Amygdala (tissue), 56 donors: ENCODE measurements around the gene CAMSAP2.

Experiments
- DNase-seq, 56 donors: peaks; one replicate each; lab custom pipeline; 2025; lab: John Stamatoyannopoulos, UW

The CAMSAP2 gene

GRCh38 chr1:200838676-200839445 lies 100.2 kb downstream of the CAMSAP2 start:
- no peak for DNase-seq

DNA sequence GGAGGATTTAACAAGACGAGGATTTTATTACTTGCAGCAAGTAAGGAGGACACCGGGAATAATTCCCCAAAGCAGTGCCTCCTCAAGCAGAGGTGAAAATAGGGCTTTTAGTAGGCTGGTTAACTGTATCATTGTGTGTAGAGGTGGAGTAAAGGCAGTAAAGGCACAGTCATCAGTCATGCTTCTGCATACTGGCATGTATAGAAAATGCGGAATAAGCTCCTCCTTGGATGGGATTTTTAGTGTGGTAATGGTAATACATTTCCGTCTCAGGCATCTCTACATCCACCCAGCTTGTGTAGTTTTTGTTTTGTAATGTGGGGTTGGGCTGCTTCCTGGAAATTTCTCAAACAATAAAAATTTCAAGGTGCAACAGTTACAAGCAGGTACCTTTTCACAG lies 106.7 kb downstream of the CAMSAP2 start:
- no peak for DNase-seq

- no peak for DNase-seq
Measured at GRCh38 chr1:200846398-200846797, 107.7 kb downstream of the CAMSAP2 start.

- DNase-seq = no peak
Measured at GRCh38 chr1:200849430-200849829, 110.7 kb downstream of the CAMSAP2 start.

DNA sequence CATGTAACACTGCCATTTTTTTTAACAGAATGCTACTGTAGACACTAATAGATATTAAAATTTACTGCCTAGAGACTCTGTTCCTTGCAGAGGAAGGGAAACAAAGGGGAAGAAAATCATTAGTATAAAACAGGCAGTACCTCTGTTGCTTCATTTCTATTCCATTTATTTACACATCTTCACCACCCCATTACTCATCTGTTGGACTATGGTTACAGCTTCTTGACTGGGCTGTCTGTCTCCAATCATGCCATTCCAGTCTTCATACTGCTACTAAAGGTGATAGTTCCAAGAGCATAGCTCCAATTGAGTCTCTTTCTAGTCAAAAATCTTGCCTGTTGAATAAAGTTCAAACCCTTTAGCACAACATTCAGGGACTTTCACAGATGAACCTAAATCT lies 111.9 kb downstream of the CAMSAP2 start:
- no peak for DNase-seq

DNA sequence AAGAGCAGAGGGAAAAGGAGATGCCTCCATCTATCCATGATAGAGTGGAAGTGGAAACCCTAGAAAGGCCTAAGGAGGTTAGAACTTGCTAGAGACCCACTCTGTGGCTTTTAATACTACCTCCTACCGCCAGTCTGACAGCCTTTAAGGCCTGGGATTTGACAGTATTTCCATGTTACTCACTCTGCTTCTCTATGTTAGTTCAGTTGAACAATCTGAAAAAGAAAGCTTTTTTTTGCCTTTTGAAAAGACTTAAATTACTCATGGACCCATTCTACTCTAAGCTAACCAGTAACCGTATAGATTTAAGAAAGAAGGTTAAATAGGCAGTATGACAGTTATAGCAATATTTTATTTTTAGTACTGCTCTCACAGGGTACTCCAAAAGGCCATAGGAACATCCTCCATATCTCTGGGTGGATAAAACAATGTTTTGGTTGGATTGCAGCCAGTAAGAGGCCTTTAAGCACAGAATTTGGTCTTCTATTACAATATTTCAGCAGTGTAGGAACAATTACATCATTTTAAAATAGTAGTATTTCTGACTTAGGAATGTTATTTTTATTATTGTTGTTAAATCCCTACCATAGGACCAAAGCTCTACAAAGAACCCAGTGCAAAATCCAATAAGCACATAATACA lies 118.1 kb downstream of the CAMSAP2 start:
- DNase-seq = no peak

DNA sequence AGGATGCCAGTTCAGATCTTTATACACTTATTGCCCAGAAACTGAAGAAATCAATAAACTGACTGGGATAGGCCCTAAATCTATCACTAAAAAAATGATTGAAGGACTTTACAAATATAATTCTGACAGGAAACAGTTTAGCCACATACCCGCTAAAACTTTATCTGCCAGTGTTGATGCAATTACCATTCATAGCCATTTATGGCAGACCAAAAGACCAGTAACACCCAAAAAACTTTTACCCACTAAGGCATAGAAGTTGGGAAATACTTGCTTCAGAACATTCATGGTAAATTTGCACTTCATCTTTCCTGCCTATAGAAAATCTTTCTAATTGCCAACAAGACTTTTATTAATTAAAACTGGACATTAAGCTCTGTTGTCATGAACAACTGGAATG lies 119.1 kb downstream of the CAMSAP2 start:
- no peak for DNase-seq

- DNase-seq = no peak
Measured at GRCh38 chr1:200861937-200862647, 123.4 kb downstream of the CAMSAP2 start.

DNA sequence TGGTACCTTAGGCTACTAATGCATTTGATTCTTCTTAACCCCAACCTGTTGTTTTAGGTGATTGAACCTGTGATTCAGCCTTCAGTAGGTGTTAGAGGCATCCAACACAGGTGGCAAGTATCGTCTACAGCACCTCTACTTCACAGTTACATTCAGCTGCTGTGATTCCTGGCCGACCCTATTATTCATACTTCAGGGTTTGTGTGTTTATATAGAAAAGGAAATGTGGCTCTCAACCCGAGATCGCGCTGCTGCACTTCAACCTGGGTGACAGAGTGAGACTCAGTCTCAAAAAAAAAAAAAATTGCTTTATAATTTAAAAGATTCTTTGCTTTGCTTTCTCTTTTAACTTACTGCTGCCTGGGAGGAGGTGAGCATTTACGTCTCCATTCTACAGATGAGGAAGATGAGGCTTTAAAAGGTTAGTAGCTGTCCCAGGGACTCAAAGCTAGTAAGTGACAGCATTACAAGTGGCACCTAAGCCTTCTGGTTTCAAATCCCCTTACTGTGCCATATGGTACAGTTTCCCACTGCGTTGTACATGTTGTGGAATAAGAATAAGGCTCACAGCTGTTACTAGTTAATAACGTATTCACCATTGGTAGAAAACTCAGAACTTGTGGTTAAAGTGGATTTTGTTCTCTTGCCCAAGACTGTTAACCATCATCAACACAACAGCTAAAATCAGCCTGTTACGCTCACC lies 124.2 kb downstream of the CAMSAP2 start:
- DNase-seq = no peak

GRCh38 chr1:200866116-200866515 lies 127.4 kb downstream of the CAMSAP2 start:
- DNase-seq = no peak

DNA sequence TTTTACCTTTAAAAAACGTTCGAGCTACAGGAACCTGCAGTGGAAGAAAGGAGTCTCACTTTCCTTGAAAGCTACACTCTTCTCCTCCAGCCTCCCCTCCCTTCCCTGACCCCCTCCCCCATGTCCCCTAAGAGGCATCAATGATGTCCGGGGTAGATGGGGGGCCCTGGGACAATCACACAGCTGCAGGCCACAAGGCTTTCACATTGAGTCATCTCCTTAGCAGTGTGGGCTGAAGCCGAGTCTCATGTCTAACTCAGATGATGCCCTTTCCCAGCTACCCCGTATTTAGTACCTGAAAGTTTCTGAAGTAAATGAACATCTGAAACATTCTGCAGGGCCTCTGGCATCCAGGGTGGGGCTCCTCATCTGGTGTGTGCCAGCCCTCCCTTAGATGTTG lies 127.8 kb downstream of the CAMSAP2 start:
- DNase-seq = no peak

- no peak for DNase-seq
Measured at GRCh38 chr1:200867018-200867811, 128.5 kb downstream of the CAMSAP2 start.

DNA sequence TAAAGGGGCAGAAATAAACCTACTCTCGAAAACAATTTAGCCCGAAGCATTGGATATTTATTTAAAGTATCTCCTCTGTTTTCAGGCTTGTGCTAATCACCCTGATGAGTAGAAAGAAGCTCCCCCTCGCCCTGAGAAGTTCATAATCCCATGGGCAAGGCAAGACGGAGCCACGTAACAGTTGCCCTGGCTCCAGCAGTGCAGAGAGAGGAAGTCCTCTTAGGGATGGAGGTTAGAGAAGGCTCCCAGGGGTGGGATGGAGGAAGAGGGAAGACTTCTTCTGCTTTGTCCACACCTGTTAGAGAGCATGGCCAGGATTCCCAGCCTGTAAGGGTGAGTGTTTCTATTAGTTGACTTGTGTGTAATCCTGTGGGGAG lies 130.7 kb downstream of the CAMSAP2 start:
- DNase-seq = no peak

- DNase-seq = no peak
Measured at GRCh38 chr1:200869753-200870391, 131.2 kb downstream of the CAMSAP2 start.

- no peak for DNase-seq
Measured at GRCh38 chr1:200872446-200873115, 133.9 kb downstream of the CAMSAP2 start, which contains the start of gene GPR25. TSS of gene GPR25 (plus strand) at chr1:200872981. CDS start at chr1:200873038, 57 bp downstream.

DNA sequence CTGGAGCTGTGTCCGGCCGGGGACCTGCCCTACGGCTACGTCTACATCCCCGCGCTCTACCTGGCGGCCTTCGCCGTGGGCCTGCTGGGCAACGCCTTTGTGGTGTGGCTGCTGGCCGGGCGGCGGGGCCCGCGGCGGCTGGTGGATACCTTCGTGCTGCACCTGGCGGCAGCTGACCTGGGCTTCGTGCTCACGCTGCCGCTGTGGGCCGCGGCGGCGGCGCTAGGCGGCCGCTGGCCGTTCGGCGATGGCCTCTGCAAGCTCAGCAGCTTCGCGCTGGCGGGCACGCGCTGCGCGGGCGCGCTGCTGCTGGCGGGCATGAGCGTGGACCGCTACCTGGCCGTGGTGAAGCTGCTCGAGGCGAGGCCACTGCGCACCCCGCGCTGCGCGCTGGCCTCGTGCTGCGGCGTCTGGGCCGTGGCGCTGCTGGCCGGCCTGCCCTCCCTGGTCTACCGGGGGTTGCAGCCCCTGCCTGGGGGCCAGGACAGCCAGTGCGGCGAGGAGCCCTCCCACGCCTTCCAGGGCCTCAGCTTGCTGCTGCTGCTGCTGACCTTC lies 134.5 kb downstream of the CAMSAP2 start:
- DNase-seq = peak in 2 of 56 donors; percentile 10 to 11

- DNase-seq = no peak
Measured at GRCh38 chr1:200873671-200874397, 135.1 kb downstream of the CAMSAP2 start.

GRCh38 chr1:200874694-200875093 lies 136.0 kb downstream of the CAMSAP2 start:
- DNase-seq = no peak
